ENCODE data around the gene KANK2.

KANK2 gene

DNA sequence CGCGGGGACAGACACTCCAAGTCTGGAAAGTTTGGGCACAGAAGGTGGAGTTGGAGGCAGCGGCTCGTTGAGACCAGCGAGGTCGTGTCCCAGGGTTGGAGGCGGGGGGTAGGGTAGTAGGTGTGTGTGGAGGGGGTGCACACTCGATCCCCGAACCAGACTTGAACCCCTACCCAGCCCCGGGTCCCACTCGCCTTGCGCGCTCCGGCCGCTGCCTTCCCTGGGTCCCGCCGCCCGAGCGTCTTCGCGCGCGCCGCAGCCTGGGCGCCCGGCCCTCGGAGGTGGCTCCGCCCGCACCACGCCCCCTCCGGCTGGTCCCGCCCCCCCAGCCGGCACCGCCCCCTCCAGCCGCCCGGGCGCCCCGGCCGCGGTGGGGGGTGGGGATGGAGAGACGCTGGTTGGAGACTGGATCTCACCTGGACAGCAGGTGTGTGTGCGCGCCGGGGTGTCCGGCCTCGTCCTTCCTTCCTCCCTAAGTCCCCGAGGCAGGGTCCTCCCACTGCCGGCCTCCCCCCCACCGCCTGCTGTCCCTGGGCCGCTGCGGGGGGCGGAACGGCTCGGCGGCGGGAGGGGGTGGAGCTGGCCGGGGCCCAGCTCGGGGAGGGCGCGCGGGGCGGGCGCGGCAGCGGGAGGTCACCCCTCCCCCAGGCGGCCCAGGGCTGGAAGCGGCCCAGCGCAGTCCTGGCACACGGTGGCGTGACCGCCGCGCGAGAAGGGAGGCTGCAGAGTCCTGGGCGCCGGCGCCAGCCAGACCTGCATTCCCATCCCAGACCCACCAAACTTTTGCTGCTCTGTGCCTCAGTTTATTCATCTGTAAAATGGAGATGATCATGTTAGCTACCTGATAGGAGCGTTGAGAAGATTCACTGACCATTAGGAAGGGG, at the start of gene KANK2:
TSS of gene KANK2 (minus strand) at position 255 of the 884 bp plus-strand sequence. CDS start 3,034 bp downstream, outside the sequence.
- DNase-seq (ENCODE audit: low read depth in 3 of 3, low spot score in 1 of 3), result peak; percentile 32 to 72 (median 46)

DNA sequence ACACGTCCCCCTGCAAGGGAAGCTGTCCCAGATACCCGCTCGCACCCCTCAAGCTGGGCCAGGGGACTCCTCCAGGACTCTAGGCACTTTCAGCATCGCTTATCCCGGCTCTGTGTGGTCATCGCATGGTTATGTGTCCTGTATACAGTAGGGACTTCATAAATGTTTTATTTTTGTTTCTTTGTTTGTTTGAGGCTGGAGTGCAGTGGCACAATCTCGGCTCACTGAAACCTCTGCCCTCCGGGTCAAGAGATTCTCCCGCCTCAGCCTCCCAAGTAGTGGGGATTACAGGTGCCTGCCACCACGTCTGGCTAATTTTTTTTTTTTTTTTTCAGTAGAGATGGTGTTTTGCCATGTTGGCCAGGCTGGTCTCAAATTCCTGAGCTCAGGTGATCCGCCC, 49.6 kb upstream of the KANK2 start:
- DNase-seq (ENCODE audit: low read depth in 3 of 3, low spot score in 1 of 3), result no peak

DNA sequence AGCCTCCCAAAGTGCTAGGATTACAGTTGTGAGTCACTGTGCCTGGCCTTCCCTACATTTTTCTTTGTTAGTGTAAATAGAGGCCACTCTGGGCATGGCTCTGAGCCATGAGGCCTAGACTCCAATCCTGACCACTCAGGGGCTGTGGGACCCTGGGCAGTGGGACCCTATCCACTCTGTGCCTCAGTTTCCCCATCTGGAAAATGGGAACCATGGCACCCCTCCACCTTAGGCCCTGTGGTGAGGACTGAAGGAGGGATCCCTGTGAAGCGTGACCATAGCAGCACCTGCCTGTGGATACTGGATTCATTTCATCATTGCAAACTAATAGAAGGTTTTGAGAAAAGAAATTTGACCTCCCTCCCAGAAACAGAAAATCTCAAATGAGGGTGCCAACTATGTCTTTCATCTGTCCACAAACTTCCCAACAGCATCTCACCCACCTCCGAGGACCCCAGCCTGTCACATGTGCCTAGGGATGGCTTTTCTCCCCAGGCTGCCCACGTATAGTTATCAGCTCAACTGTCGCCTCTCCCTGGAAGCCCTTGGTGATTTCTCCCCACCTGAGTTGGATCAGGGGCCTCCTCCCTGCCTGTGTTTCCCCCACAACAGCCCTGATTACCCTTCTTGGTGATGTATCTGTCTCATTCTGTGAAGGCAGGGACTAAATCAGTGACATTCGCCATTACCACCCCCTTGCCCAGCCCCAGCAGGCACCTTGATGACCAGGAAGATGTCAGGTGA, 47.7 kb upstream of the KANK2 start:
- no peak for DNase-seq (ENCODE audit: low read depth in 3 of 3, low spot score in 1 of 3)

GRCh38 chr19:11243798-11244169, 46.4 kb upstream of the KANK2 start:
- DNase-seq (ENCODE audit: low read depth in 3 of 3, low spot score in 1 of 3), result no peak

DNA sequence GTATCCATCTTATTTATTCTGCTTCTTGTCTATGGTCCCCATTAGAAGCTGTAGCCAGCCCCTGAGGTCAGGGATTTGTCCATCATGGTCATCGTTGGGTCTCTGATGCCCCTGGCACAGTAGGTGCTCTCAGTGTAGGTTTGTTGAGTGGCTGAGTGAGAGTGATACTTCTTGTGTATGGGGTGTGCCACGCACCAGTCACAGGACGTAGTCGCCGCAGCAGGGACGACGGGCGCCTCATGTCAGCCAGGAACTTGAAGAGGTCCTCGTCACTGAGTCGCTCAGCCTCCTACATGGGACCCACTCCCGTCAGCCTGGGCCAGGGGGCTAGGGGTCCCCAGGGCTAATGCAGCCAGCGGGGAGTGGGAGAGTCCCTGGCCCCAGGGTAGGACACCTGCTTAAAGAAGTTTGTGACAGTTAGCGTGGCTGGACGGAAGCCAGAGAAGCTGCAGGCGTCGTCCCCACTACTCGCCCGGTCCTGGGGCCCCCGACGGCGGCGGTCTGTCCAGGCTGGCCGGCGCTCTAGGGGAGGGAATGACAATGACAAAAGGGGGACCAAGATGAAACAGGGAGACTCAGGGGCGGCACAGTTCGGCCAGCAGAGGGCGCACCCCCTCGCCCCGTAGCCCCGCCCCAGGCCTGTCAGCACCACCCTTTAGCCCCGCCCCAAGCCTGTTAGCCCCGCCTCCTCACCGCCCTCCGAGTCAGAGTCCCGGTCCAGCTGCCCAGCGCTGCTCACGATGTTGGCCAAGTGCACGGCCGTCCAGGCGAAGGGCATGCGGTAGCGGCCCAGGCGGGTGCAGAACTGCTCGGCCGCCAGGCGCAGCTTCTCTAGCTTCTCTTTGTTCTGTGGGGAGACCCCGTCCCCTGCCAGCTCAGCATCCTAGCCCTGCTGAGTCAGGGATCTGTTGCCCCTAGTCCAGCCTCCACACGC, 45.8 kb upstream of the KANK2 start:
- DNase-seq (ENCODE audit: low read depth in 3 of 3, low spot score in 1 of 3), result peak; percentile 58 to 88 (median 65)

DNA sequence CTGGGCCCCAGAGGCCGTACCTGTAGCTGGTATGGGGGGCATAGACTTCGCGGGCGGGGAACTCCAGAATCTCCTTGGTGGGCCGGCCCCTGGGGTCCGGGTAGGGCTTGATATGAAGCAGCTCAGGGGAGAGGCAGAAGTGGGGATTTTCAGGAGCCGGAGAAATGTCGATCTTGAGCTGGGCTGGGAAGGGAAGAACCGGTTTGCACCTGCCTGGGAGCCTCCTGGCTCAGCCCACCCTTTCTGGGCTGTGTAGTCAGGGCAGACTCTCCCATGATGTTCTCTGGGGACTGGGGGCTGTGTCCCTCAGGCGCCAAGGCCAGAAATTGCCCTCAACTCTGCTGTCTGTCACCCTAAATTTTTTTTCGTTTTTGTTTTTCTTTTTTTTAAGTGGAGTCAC, 44.7 kb upstream of the KANK2 start:
- no peak for DNase-seq (ENCODE audit: low read depth in 3 of 3, low spot score in 1 of 3)

DNA sequence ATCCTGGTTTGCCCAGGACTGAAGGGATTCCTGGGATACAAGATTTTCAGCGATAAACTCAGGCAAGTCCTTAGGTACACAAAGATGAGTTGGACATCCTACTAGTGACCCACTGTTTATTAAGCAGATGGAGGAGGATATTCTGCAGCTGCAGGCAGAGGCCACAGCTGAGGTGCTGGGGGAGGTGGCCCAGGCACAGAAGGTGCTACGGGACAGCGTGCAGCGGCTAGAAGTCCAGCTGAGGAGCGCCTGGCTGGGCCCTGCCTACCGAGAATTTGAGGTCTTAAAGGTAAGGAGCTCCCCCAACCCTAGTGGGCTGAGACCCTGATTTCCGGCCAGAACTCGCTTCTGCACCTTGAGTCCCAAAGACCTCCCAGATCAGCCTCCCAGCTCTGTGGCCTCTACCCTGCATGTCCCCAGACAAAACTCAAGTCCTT, 42.7 kb upstream of the KANK2 start:
- DNase-seq (ENCODE audit: low read depth in 3 of 3, low spot score in 1 of 3), result no peak

GRCh38 chr19:11239377-11240000, 42.1 kb upstream of the KANK2 start, which contains the start of gene ANGPTL8:
TSS of gene ANGPTL8 (plus strand) at chr19:11239619. CDS start at chr19:11239638, 19 bp downstream.
- DNase-seq (ENCODE audit: low read depth in 3 of 3, low spot score in 1 of 3), result no peak

GRCh38 chr19:11238781-11239376, 41.5 kb upstream of the KANK2 start:
- DNase-seq (ENCODE audit: low read depth in 3 of 3, low spot score in 1 of 3), result no peak

DNA sequence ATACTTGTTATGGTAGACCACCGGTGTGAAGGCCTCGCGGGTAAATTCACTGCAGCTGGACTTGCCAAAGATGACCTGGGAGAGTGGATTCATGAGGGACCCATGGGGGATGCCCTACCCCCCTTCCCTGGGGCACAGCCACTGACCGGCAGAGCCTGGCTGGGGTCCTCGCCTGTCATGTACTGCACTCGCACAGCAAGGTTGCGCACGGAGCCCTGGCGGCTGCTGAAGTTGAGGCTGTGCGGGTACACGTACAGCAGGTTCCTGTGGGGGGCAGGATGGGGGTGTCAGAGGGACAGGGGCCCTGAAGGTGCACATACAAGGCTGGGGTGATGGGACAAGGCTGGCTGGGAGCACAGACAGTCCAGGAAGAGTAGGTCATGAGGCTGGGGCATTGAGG, 40.7 kb upstream of the KANK2 start:
- DNase-seq (ENCODE audit: low read depth in 3 of 3, low spot score in 1 of 3), result no peak

DNA sequence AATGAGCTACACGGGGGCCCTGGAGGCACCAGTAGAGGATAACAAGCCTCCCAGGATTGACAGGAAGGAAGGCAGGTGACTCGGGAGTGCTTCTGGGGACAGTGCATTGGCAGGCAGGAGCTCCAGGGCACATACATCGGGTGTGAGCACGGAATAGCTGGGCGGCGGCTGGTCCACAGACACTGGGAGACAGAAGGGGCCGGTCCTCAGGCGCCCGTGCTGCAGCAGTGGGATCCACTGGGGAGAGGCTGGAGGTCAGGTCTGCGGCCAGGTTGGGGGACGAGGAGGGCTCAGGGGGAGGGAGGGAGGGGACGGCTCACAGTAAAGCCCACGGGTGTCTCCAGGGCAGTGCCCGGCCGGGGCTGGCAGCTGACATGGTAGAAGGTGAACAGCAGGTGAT, 40.0 kb upstream of the KANK2 start:
- no peak for DNase-seq (ENCODE audit: low read depth in 3 of 3, low spot score in 1 of 3)

GRCh38 chr19:11236324-11237301, 39.3 kb upstream of the KANK2 start:
- no peak for DNase-seq (ENCODE audit: low read depth in 3 of 3, low spot score in 1 of 3)

- no peak for DNase-seq (ENCODE audit: low read depth in 3 of 3, low spot score in 1 of 3)
Observed at GRCh38 chr19:11234486-11235075, 37.2 kb upstream of the KANK2 start.

DNA sequence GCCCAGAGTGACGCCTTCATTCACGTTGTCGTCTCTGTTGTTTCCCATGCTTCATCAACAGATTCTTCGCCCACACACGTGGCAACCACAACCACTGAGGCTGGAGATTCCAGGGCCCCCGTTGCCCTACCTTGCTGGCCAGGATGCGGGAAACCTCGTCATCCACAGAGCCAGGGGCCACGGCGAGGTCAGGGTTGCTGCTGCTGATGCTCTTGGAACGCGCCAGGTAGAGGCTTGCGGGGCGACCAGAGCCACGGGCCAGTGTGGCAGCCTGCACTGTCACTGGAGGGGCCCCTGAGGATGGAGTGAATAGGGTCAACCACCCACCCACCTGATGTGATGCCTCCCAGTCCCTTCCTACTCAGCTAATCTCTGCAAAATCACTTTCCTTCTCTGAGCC, 35.7 kb upstream of the KANK2 start:
- no peak for DNase-seq (ENCODE audit: low read depth in 3 of 3, low spot score in 1 of 3)

GRCh38 chr19:11232555-11232954, 35.2 kb upstream of the KANK2 start:
- no peak for DNase-seq (ENCODE audit: low read depth in 3 of 3, low spot score in 1 of 3)

GRCh38 chr19:11230621-11231386, 33.5 kb upstream of the KANK2 start:
- no peak for DNase-seq (ENCODE audit: low read depth in 3 of 3, low spot score in 1 of 3)

DNA sequence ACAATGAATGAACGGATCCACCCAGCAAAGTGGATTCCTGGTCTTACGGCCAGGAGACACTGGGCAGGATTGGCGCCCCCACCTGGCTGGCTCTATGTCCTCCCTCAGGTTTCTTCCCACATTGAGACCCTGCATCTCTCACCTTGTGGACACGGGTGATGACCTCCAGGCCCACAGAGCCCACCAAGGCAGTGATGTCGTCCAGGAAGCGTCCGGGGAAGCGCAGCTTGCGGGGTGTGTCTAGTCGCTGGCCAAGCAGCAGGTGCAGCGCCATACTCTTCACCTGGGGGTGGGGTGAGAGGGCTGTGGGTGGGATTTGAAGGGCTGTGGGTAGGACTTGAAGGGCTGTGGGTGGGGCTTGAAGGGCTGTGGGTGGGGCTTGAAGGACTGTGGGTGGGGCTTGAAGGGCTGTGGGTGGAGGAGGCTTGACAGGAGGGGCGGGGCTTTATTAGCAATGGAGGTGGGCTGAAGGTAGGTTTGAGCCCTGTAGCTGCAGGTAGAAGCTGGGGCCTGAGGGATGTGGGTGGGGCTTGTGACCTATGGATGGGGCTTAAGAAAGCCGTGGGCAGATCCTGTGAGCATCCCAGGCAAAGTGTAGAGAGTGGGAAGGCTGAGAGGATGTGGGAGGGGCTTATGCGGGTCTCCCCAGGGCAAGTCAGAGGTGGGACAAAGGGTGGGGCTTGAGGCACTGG, 30.0 kb upstream of the KANK2 start:
- DNase-seq (ENCODE audit: low read depth in 3 of 3, low spot score in 1 of 3), result no peak
